Right lobe of liver (tissue), 6 donors: ENCODE results near the gene CERK. TPM values are rescaled to one million over a fixed set of nuclear protein-coding genes. Genes with fewer than 3 reads are reported as not detected.

ENCODE experiments used
- ATAC-seq, 4 donors: fragments of 200-7000 bp; cut with Tn5 transposase; one replicate each; pipeline ENCODE4 v1.9.1; 2020; ENCODE audit warnings: mild to moderate bottlenecking in 4 of 4, moderate library complexity in 4 of 4
- DNase-seq, 3 donors: peaks; one replicate each; pipeline ENCODE4 v3.0.0-alpha.2; 2020
- H3K27ac ChIP-seq, 3 donors: fragments of 200-600 bp; one replicate each; pipeline ENCODE4 v1.8.0; 2022
- H3K27me3 ChIP-seq, 2 donors: fragments of 200-600 bp; one replicate each; pipeline ENCODE4 v1.8.0; 2022
- H3K36me3 ChIP-seq, 4 donors: fragments of 200-600 bp; sonication (generic) in 1 of 4; one replicate each; pipeline versions ENCODE4 v1.5.1 to v1.8.0; 2017 to 2022; ENCODE audit warnings: control low read depth in 1 of 4
- H3K4me1 ChIP-seq, 4 donors: fragments of 200-600 bp; sonication (generic) in 1 of 4; one replicate each; pipeline versions ENCODE4 v1.5.1 to v1.8.0; 2017 to 2022; ENCODE audit warnings: control low read depth in 1 of 4
- H3K4me3 ChIP-seq, 3 donors: fragments of 200-600 bp; one replicate each; pipeline ENCODE4 v1.8.0; 2022
- H3K9me3 ChIP-seq, 4 donors: fragments of 200-600 bp; sonication (generic) in 1 of 4; one replicate each; pipeline versions ENCODE4 v1.5.1 to v1.8.0; 2017 to 2022; ENCODE audit warnings: control low read depth in 1 of 4
- POLR2A ChIP-seq: fragments of 450-650 bp; IDR thresholded peaks from one replicate; pipeline ENCODE4 v1.6.1; 2017; ENCODE audit warnings: antibody characterized with exemption, mild to moderate bottlenecking
- WGBS: methylation state at CpG from one replicate; pipeline ENCODE4 v1.1.6; 2018; ENCODE audit warnings: low coverage, low lambda C conversion rate; ENCODE audit not compliant: insufficient coverage; ENCODE audit errors: missing lambda C conversion rate; 5-methylcytosine and 5-hydroxymethylcytosine counted together
- intact Hi-C, 2 donors: fragments of 100-400 bp; cut with DNase I; formaldehyde crosslinking; loops; one replicate each; pipeline versions ENCODE4 v1.11.2 to v1.14.1; 2022
- total RNA-seq, 6 experiments: library from RNA; depleted of rRNA in 2 of 6; stranded (reverse); fragments of >200 nt in 2 of 6; fragmentation: NEBNext Ultra II Directional in 3 of 6; extraction: Animal tissue kit (Norgen Biotek cat#: 25700) in 3 of 6; gene quantifications; one replicate each; pipeline versions ENCODE4 v1.1.0 to v1.2.4, GENCODE V29; 2016 to 2023
- TF ChIP-seq, protein P1 (sequence below), 4 donors: fragments of 200-600 bp in 3 of 4; fragments of 450-650 bp in 1 of 4; IDR thresholded peaks; one replicate each; pipeline versions ENCODE4 v1.5.1 to v1.8.0; 2016 to 2022; ENCODE audit warnings: antibody characterized with exemption in 4 of 4, mild to moderate bottlenecking in 2 of 4
- donor health status: DM: no; HTN: yes; CAD: no.
- donor health status: DM: no; HTN: no; CAD: no.
- donor health status: DM: no; HTN: no; CAD: no.
- donor health status: DM: no; HTN: yes; CAD: no.
- donor health status: DM: no; HTN: yes; CAD: no.

The CERK gene
- total RNA-seq, 6 experiments from 2014 or later = 9.6 to 27.5 (median 18.5) TPM

DNA sequence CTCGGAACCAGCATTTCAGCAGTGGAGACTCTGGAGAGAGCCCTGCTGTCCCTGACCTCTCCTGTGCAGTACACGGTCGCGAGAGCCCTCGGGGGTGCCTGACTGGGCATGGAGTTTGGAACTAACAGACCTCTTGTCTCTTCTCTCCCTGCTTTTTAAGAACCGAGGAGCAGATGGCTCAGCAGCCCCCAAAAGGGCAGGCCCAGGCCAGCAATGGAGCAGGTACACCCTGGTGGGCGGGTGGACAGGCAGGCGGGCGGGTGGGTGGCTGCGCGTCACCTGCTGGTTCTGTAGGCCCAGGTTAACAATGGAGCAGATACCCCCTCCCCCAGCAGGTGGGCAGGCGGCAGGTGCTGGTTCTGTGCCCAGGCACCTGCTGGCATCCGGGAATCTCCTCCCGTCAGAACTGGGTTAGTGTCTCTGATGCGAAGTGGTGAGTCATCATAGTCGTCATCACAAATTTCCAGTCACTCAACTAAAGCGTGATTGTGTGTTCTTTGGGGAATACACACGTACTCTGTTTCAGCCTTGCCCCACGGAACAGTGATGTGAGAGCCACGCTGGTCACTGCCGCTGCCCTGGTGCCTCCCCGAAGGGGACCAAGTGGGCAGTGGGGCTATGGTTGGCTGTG is 76.7 kb downstream of the CERK start:
- intact Hi-C loops = no loop called here
- TF ChIP-seq POLR2A = no peak
- TF ChIP-seq, protein P1, sequence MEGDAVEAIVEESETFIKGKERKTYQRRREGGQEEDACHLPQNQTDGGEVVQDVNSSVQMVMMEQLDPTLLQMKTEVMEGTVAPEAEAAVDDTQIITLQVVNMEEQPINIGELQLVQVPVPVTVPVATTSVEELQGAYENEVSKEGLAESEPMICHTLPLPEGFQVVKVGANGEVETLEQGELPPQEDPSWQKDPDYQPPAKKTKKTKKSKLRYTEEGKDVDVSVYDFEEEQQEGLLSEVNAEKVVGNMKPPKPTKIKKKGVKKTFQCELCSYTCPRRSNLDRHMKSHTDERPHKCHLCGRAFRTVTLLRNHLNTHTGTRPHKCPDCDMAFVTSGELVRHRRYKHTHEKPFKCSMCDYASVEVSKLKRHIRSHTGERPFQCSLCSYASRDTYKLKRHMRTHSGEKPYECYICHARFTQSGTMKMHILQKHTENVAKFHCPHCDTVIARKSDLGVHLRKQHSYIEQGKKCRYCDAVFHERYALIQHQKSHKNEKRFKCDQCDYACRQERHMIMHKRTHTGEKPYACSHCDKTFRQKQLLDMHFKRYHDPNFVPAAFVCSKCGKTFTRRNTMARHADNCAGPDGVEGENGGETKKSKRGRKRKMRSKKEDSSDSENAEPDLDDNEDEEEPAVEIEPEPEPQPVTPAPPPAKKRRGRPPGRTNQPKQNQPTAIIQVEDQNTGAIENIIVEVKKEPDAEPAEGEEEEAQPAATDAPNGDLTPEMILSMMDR (IDR thresholded peaks at IDR 0.05) = no peak
- Histone ChIP-seq H3K9me3 (no peaks in the 10 kb centered on the region), H3K36me3 (peaks cover 2 to 31% (median 16%) of the 10 kb centered on the region in 4 donors), H3K4me3 (no peak overlapping the region), H3K27me3 (no peaks in the 10 kb centered on the region), H3K4me1 (peaks cover 0 to 24% (median 10%) of the 10 kb centered on the region in 4 donors), H3K27ac (peak overlapping the region; percentile 46 to 88 (median 57))
- DNase-seq (peak in 1 of 3 donors; percentile 65), ATAC-seq (peak in 3 of 4 donors; percentile 22 to 50 (median 31))
- WGBS = 48% methylated on average over 6 of the region's 22 CpGs

DNA sequence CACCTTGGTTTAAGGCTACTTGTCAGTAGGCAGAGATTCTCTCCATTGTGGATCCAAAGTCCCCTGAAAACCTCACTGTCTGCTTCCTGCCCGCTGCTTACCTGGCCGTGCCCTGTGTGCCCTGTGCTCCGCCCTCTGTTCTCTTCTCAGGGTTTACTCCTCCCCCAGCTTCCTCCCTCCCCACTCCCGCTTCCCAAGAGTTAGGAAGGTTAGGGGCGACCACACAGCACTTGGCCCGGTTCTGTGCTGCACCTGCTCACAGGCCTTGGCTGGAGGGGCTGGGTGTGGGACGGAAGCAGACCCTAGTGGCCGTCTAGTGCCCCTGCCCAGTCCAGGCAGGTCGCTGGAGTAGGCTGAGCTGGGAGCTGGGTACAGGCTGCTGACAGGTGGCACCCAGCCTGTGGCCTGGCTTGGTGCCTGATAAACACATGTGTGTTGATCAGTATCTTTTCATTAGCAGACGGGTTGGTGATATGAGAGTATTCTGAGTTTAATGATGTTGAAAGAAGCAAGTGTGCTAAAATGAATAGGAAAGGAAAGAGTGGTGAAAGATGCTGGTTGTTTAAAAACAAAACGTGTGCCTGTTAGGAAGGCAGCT is 77.3 kb downstream of the CERK start:
- no peak for TF ChIP-seq POLR2A
- TF ChIP-seq, protein P1 (IDR thresholded peaks at IDR 0.05) = peak in 1 of 4 donors; percentile 15
- peak overlapping the region; percentile 46 to 88 (median 57) for H3K27ac ChIP-seq
- WGBS = 15% methylated on average over 11 of the region's 11 CpGs

DNA sequence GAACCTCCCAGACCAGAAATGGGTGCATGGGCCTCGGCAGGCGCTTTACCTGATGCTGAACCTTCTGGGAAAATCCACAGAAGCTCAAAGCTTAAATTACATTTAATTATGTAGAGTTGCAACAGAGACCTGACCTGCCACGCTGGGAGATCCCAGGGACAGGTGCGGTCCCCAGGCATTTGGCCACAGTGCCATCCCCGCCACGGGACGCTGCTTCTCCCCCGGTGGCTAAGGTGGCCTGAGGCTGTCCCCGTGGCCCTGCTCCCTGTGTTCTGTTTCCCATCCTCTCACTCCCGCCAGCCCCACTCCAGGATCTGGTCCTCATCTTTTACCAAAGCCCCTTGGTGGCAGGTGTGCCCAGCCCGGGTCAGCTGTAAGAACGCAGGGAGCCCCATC is 78.3 kb downstream of the CERK start:
- intact Hi-C loops = loop anchor here in 1 of 2 donors (10.0 kb wide), 1 partner anchor 85 kb away; no protein-coding TSS in a partner anchor
- DNase-seq (no peak), ATAC-seq (no peak)
- WGBS = 92% methylated on average over 5 of the region's 12 CpGs
- Histone ChIP-seq H3K27ac (peak overlapping the region; percentile 46 to 88 (median 57)), H3K27me3 (no peaks in the 10 kb centered on the region), H3K9me3 (no peaks in the 10 kb centered on the region), H3K36me3 (peaks cover 0 to 17% (median 9%) of the 10 kb centered on the region in 4 donors), H3K4me1 (peaks cover 0 to 36% (median 15%) of the 10 kb centered on the region in 4 donors), H3K4me3 (no peak overlapping the region)
- TF ChIP-seq, protein P1 (IDR thresholded peaks at IDR 0.05) = no peak

More for the DNA sequence above, 77.3 kb downstream of the CERK start:
- DNase-seq (peak in 2 of 3 donors; percentile 74 to 81), ATAC-seq (peak; percentile 26 to 79 (median 73))
- Histone ChIP-seq H3K9me3 (no peaks in the 10 kb centered on the region), H3K4me3 (no peak overlapping the region), H3K27me3 (no peaks in the 10 kb centered on the region), H3K4me1 (peaks cover 0 to 31% (median 13%) of the 10 kb centered on the region in 4 donors), H3K36me3 (peaks cover under 1 to 26% (median 13%) of the 10 kb centered on the region in 4 donors)
- intact Hi-C loops = no loop called here

DNA sequence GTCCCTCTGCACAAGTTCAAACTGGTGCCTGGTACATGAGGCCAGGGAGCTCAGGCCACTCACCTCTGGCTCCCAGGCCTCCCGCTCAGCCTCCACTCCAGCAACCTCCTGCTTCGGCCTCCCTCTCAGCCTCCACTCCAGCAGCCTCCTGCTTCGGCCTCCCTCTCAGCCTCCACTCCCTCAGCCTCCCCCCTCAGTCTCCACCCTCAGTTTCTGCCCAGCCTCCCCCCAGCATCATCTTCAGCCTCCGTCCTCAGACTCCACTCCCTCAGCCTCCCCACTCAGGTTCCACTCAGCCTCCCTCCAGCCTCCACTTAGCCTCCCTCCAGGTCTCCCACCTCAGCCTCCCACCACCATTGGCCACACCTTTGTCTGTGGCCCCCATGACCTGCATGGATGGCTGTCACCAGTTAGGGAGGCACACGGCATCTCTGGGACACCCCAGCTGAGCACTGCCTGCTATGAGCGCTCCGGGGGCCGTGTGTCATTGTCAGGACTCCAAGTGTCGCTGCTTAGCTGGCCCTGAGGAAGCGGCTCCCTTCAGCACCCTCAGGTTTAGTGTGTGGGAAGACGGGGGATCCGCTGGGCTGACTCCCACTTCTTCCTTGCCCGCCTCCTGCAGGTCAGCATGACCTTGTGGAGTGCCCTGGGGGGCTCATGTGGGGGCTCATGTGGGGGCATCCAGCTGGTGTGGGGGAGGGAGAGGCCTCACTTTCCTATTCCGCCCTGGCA is 78.8 kb downstream of the CERK start:
- Histone ChIP-seq H3K4me3 (no peak overlapping the region), H3K9me3 (no peaks in the 10 kb centered on the region), H3K4me1 (peaks cover 0 to 36% (median 15%) of the 10 kb centered on the region in 4 donors), H3K27me3 (no peaks in the 10 kb centered on the region), H3K27ac (peak overlapping the region; percentile 46 to 88 (median 57)), H3K36me3 (peaks cover 0 to 11% (median 7%) of the 10 kb centered on the region in 4 donors)
- ATAC-seq (no peak), DNase-seq (no peak)
- intact Hi-C loops = loop anchor here in 1 of 2 donors (10.0 kb wide), 1 partner anchor 84 kb away; no protein-coding TSS in a partner anchor
- TF ChIP-seq, protein P1 (IDR thresholded peaks at IDR 0.05) = no peak
- TF ChIP-seq POLR2A = no peak
- WGBS = 98% methylated on average over 5 of the region's 14 CpGs
